H1 (cell line): ENCODE results near the gene UFD1. TPM values are rescaled to one million over a fixed set of nuclear protein-coding genes. Genes with fewer than 3 reads are reported as not detected.

Experiments
- CHD7 ChIP-seq: fragments of 300-600 bp; sonication (generic); IDR thresholded peaks from 2 replicates; pipeline ENCODE4 v1.7.1; 2012; ENCODE audit warnings: low read length, moderate library complexity, mild to moderate bottlenecking, inconsistent platforms; ENCODE audit not compliant: insufficient replicate concordance
- GABPA ChIP-seq: IDR thresholded peaks from 2 replicates; pipeline ENCODE4 v1.6.1; 2011; ENCODE audit warnings: mild to moderate bottlenecking, low read length, moderate library complexity, borderline replicate concordance; ENCODE audit not compliant: insufficient read depth
- JUND ChIP-seq: IDR thresholded peaks from 2 replicates; pipeline ENCODE4 v1.6.1; 2011; ENCODE audit warnings: mild to moderate bottlenecking, improper control_type of control experiment, low read length
- RFX5 ChIP-seq: IDR thresholded peaks from 2 replicates; pipeline ENCODE4 v1.6.1; 2011; ENCODE audit warnings: low read depth, low read length, improper control_type of control experiment, borderline replicate concordance
- SIRT6 ChIP-seq: IDR thresholded peaks from one replicate; pipeline ENCODE4 v1.7.1; 2012; ENCODE audit warnings: low read length, inconsistent platforms
- SP4 ChIP-seq: IDR thresholded peaks from 2 replicates; pipeline ENCODE4 v1.6.1; 2012; ENCODE audit warnings: low read length, inconsistent platforms
- SRF ChIP-seq: IDR thresholded peaks from 2 replicates; pipeline ENCODE4 v1.6.1; 2011; ENCODE audit warnings: mild to moderate bottlenecking, low read depth, low read length, moderate library complexity
- polyA plus RNA-seq, 7 experiments: library from polyadenylated mRNA; depleted of rRNA in 3 of 7; stranded (reverse) in 5 of 7; unstranded in 2 of 7; fragments of >200 nt in 5 of 7; fragments of 200-250 nt in 2 of 7; gene quantifications; 1 replicate in 5 of 7; 2 replicates in 1 of 7; 4 replicates in 1 of 7; pipeline versions ENCODE4 v1.2.1 to v1.2.3, GENCODE V29; 2011 to 2013; ENCODE audit warnings: missing spikeins in 2 of 7, mixed read lengths in 2 of 7
- total RNA-seq: library from RNA; stranded (reverse); fragmentation: NEBNext Ultra II Directional; extraction: Animal tissue kit (Norgen Biotek cat#: 25700); gene quantifications from 2 replicates; pipeline ENCODE4 v1.2.1, GENCODE V29; 2021

The UFD1 gene
- total and polyA plus RNA-seq, 2 of the 8 experiments (the other 6 are each of a cell fraction or from before 2014, with no cell fraction given) = 74.6 to 116 TPM

DNA sequence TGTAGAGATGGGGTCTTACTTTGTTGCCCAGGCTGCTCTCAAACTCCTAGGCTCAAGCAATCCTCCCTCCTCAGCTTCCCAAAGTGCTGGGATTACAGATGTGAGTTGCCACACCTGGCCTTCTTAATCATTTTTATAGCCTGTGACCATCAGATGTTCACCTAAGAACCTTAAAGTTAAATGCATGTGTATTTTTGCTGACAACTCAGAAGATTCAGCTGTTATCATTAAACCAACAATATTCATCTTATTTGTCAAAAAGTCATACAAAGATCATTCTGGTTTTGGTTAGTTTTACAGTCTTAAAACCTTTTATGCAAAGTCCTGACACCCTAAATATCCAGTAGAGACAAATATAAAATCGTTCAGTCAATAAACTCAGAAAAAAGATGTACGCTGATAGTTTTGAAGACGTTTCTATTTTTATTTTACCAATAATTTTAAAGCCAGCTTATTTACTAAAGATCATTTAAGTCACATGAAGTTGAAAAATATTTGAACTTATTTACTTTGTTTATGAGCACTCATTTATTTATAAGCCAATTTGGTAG, 23.0 kb upstream of the UFD1 start (continued):
- TF ChIP-seq CHD7 (no peak), SRF (no peak), SP4 (no peak), SIRT6 (no peak), RFX5 (no peak), GABPA (no peak), JUND (no peak)
- TF ChIP-seq, all 59 proteins: peak for 0
